ENCODE data around the gene PPP2R2D.

Gene PPP2R2D

DNA sequence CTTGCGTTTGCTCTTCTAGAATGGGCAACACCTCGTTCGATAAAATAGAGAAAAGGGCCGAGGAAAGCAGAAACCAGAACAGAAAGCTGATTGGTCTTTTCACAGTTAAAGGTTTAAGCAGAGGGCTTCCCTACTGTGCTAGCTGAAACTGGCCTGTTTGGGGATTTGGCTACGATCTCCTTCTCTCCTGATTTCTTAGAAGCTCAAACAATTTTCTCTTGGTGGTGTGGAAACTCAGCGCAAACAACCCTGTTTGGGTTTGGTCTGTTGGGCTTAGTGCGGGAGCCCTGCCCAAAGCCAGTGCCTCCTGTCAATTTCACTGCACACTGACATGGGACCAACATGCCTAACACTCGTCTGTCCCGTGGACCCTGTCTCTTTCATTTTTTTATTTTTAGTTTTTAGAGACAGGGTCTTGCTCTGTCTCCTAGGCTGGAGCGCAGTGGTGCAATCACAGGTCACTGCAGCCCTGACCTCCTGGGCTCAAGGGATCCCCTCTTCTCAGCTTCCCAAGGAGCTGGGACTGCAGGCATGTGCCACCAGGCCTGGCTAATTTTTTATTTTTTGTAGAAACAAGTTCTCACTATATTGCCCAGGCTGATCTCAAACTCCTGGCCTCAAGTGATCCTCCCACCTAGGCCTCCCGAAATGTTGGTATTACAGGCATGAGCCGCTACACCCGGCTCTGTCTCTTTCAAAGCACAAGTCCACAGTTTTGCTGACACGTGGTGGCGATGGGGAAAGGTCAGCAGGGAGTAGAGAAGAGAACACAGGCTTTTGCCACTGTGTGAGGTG, 97.4 kb downstream of the PPP2R2D start:
- in situ Hi-C loops (cut with HindIII; ENCODE audit: low pct_ligation_motif_present, low pct_unique_long_range_greater_than_20kb, low sequenced_read_pairs) = no loop called here

DNA sequence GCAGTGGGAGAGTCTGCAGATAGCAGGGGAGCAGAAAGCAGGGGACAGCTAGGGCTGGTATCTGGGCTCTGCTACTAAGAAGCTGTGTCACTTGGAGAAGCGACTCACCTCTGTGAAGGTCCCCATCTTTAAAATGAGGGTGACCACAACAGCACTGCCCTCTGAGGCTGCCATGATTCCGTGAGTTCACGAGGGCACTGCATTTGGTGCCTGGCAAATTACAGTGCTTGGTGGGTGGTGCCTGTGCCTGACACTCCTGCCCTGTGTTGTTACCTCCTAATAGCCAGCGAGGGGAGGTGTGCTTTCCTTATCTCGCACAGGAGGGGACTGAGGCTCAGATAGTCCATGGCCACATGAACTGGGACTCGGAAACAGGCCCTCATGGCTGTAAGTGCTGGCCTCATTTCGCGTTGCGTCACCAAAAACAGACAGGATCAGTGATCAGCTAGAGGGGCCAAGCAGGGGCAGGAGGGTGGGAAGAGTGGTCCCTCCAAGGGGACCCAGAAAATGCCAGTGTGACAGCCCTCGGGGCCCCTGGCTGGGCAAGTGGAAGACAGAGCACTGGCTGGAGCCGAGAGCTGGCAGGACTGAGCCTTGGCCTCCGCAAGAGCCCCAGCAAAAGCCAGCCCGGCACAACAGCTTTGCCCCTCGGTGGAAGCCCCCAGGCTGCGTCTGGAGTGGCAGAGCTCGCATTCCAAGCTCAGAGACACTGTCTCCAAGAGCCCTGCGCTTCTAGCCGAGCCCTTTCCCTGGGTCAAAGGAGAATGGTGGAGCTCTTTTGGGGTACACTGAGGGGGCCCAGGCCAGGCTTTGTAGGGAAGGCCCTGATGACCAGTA, 98.3 kb downstream of the PPP2R2D start:
- in situ Hi-C loops (cut with HindIII; ENCODE audit: low pct_ligation_motif_present, low pct_unique_long_range_greater_than_20kb, low sequenced_read_pairs) = no loop called here
- DNase-seq = no peak

More for the DNA sequence above, 97.4 kb downstream of the PPP2R2D start:
- no peak for DNase-seq

DNA sequence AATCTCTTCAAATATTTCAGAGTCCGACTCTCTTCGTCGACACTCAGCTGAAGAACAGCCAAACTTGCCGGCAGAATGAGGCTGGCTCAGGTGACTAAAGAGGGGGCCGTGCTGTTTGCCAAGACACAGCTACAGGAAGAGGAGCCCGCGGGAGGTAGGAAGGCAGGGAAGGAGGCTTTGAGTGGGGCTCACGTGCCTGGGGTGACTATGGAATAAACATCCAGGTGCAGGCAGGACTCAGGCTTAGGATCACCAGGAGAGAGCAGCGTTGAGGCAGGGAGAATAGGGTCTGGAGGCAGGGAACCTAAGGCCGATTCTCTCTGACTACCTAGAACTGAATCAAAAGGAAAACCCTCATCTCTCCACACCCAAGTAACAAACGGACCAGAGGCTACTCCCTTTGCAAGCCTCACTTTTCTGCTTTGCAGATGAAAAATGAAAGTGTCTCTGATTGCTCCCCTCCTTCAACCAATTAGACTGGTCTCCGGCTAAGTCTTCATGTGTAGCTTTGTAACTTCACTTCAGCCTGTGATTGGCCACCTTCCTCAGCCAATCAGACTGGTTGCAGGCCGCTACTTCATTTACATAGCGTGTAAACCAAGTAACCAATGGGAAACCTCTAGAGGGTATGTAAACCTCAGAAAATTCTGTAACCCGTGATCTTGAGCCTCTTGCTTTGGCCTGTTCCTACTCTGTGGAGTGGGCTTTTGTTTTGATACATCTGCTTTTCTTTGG, 100.6 kb downstream of the PPP2R2D start:
- peak; percentile 36 for DNase-seq
- in situ Hi-C loops (cut with HindIII; ENCODE audit: low pct_ligation_motif_present, low pct_unique_long_range_greater_than_20kb, low sequenced_read_pairs) = no loop called here

DNA sequence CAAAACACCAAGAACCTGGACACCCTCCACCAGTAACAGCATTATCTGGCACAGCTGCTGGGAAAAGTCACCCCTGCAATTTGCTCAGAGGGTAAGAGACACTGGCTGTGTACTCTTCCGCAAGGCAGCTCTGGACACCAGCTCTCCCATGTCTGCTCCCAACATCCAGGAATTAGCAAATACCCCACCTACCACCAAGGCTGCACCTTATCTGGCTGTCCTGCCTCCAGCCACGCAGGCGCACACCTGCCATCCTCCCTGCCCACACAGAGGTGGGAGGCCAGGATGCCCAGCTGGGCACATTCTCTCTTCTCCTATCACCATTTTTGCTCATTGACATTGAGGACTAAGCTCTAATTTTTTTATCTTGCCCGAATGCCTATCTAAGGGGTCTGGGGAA, 101.2 kb downstream of the PPP2R2D start:
- no peak for DNase-seq

DNA sequence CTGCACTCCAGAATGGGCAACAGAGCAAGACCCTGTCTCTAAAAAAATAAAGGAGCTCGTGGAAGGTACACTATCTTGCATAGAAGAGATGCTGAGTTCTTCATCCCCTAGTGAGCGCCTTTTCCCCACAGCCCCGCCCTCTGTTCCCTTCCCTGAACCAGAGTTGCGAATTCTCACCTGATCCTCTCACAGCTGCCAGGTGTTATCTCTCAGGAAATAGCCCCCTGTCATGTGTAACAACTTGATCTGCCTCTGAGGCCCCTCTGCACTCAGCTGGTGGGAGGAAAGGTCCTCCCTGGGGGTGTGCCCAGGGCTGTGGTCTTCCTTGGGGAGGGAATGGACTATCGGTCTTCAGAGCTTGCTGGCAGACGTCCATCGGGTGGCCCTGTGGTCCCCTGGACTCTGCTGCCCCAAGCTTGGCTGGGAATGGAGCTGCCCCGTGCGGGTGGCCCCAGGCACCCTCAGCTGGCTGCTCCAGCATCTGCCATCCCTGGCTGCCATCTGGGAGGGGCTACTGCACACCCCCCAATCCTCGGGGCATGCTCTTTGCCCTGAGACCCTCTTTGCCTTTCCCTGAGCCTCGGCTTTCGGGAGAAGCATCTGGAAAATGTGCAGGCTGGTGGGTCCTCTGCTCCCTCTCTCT, 102.6 kb downstream of the PPP2R2D start:
- no peak for DNase-seq
- in situ Hi-C loops (cut with HindIII; ENCODE audit: low pct_ligation_motif_present, low pct_unique_long_range_greater_than_20kb, low sequenced_read_pairs) = no loop called here

More for the DNA sequence above, 101.2 kb downstream of the PPP2R2D start:
- in situ Hi-C loops (cut with HindIII; ENCODE audit: low pct_ligation_motif_present, low pct_unique_long_range_greater_than_20kb, low sequenced_read_pairs) = no loop called here

DNA sequence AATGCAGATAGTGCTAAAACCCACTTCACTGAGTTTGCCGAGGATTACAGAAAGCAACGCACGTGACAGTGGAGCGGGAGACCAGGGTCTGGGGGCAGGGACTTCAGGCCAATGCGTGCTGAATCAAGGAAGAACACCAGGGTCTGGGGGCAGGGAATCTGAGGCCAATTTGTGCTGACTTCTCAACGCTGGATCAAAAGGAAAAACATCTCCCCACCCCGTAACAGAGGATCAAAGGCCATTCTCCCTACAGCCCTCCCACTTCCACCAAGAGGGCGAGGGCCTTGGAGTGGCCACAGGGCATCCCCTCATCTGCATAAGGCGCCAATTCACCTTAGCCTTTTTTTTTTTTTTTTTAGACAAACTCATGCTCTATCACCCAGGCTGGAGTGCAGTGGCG, 103.2 kb downstream of the PPP2R2D start:
- DNase-seq = no peak
- in situ Hi-C loops (cut with HindIII; ENCODE audit: low pct_ligation_motif_present, low pct_unique_long_range_greater_than_20kb, low sequenced_read_pairs) = no loop called here

DNA sequence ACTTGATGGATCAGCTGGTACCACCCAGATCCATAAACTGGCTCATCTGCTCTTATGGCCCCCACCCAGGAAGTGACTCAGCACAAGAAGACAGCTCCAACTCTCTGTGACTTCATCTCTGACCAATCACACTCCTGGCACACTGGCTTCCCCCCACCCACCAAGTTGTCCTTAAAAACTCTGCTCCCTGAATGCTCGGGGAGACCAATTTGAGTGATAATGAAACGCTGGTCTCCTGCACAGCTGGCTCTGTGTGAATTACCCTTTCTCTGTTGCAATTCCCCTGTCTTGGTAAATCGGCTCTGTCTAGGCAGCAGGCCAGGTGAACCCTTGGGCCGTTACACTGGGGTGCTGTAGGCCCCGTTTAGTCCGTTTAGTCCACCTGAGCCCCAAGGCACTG, 104.3 kb downstream of the PPP2R2D start:
- DNase-seq = no peak
- in situ Hi-C loops (cut with HindIII; ENCODE audit: low pct_ligation_motif_present, low pct_unique_long_range_greater_than_20kb, low sequenced_read_pairs) = no loop called here

DNA sequence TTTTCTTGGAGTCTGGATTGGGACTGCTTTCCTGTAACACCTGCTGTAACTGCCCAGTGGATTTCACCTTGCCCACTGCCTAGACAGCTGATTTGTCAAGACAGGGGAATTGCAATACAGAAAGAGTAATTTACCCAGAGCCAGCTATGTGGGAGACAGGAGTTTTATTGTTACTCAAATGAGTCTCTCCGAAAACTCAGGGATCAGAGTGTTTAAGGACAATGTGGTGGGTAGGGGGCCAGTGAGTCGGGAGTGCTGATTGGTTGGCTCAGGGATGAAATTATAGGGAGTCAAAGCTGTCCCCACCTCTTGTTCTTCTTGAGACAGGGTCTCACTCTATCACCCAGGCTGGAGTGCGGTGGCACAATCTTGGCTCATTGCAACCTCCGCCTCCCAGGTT, 106.2 kb downstream of the PPP2R2D start:
- in situ Hi-C loops (cut with HindIII; ENCODE audit: low pct_ligation_motif_present, low pct_unique_long_range_greater_than_20kb, low sequenced_read_pairs) = no loop called here
- no peak for DNase-seq

DNA sequence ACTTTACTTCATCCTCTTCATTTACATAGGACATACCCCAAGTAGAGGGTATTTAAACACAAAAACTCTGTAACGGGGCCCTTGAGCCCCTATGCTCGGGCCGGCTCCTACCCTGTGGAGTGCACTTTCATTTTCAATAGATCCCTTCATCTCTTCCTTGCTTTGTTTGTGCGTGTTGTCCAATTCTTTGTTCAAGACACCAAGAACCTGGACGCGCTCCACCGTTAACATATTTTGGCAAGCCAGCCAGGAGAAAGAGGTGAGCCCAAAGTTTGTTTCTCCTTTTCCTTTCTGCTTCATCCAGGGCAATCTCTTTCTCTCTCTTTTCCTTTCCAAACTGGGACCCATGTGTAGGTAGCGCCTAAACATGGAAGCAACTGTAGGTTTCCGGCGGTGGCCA, 106.9 kb downstream of the PPP2R2D start:
- in situ Hi-C loops (cut with HindIII; ENCODE audit: low pct_ligation_motif_present, low pct_unique_long_range_greater_than_20kb, low sequenced_read_pairs) = no loop called here
- no peak for DNase-seq
